Fibroblast of mammary gland (primary cell): ENCODE data around the gene HOXA7.

Experiments used
- DNase-seq: peaks from one replicate; pipeline ENCODE4 v3.0.0-alpha.2; 2010; ENCODE audit warnings: low read depth
- H3K4me3 ChIP-seq: 2 replicates; pipeline ENCODE4 v1.5.1; 2011; ENCODE audit warnings: low read depth, mild to moderate bottlenecking, low read length, moderate library complexity; ENCODE audit not compliant: control insufficient read depth
- CTCF ChIP-seq: conservative IDR thresholded peaks from 2 replicates; pipeline ENCODE4 v1.5.1; 2011; ENCODE audit warnings: low read depth, low read length, inconsistent platforms; ENCODE audit not compliant: control insufficient read depth, insufficient read depth

HOXA7 gene

GRCh38 chr7:27156916-27157701, 634 bp upstream of the HOXA7 start:
- peak; percentile 63 for DNase-seq
- TF ChIP-seq CTCF = no peak
- peak overlapping the region; percentile 69 for H3K4me3 ChIP-seq

- H3K4me3 ChIP-seq = peak overlapping the region; percentile 69
Observed at GRCh38 chr7:27155816-27156507, 513 bp downstream of the HOXA7 start.

GRCh38 chr7:27154901-27155815, 1.3 kb downstream of the HOXA7 start:
- H3K4me3 ChIP-seq = peak overlapping the region; percentile 69
- TF ChIP-seq CTCF = no peak
- peak; percentile 59 for DNase-seq

More at GRCh38 chr7:27155816-27156507, 513 bp downstream of the HOXA7 start:
- no peak for TF ChIP-seq CTCF
- peak; percentile 29 for DNase-seq

GRCh38 chr7:27154369-27154768, 2.1 kb downstream of the HOXA7 start:
- no peak for TF ChIP-seq CTCF
- no peak for DNase-seq
- H3K4me3 ChIP-seq = no peak overlapping the region

- H3K4me3 ChIP-seq = no peak overlapping the region
- DNase-seq = peak; percentile 43
- TF ChIP-seq CTCF = no peak
Observed at GRCh38 chr7:27153526-27153925, 2.9 kb downstream of the HOXA7 start.

GRCh38 chr7:27152816-27153442, 3.5 kb downstream of the HOXA7 start:
- no peak for DNase-seq
- TF ChIP-seq CTCF = no peak
- peak overlapping the region; percentile 72 for H3K4me3 ChIP-seq
